A673 (cell line): Measurements from ENCODE around the gene TGM2. TPM values are rescaled to one million over a fixed set of nuclear protein-coding genes. Genes with fewer than 3 reads are reported as not detected.

Source experiments
- BruUV-seq: library from RNA; stranded (reverse); fragments of 400-500 nt; replicated peaks from 2 replicates; lab custom pipeline; 2021; lab: Mats Ljungman, UMichigan
- CTCF ChIA-PET: fragments of 300-600 bp; sonication (Branson Sonifier 250); formaldehyde crosslinking; loops from one replicate; lab custom pipeline; 2022; ENCODE audit warnings: antibody characterized with exemption; lab: Charles Lee
- POLR2A ChIA-PET: fragments of 300-600 bp; sonication (Branson Sonifier 250); formaldehyde crosslinking; loops from one replicate; lab custom pipeline; 2022; ENCODE audit warnings: antibody characterized with exemption; ENCODE audit not compliant: low non-redundant PET; lab: Charles Lee
- DNase-seq: peaks from one replicate; pipeline ENCODE4 v3.0.0-alpha.2; 2015; ENCODE audit warnings: low spot score
- H3K27ac ChIP-seq: fragments of 200-600 bp; sonication (generic); 2 replicates; pipeline ENCODE4 v1.5.1; 2016; ENCODE audit warnings: mixed run types, low read depth, mild to moderate bottlenecking, mixed read lengths, antibody characterized with exemption, low read length; ENCODE audit not compliant: poor library complexity, severe bottlenecking
- H3K27me3 ChIP-seq: fragments of 200-600 bp; sonication (generic); replicated peaks from 2 replicates; pipeline ENCODE4 v1.6.1; 2017; ENCODE audit warnings: mixed run types, low read depth, mild to moderate bottlenecking, mixed read lengths, antibody characterized with exemption, low read length; ENCODE audit not compliant: insufficient read depth, poor library complexity
- H3K36me3 ChIP-seq: fragments of 200-600 bp; sonication (generic); 2 replicates; pipeline ENCODE4 v1.6.1; 2016; ENCODE audit warnings: mixed run types, mild to moderate bottlenecking, mixed read lengths, antibody characterized with exemption, low read length; ENCODE audit not compliant: insufficient read depth, poor library complexity, severe bottlenecking
- H3K4me1 ChIP-seq: fragments of 200-600 bp; sonication (generic); 2 replicates; pipeline ENCODE4 v1.6.1; 2017; ENCODE audit warnings: mixed run types, mild to moderate bottlenecking, mixed read lengths, antibody characterized with exemption, low read length; ENCODE audit not compliant: insufficient read depth, poor library complexity, severe bottlenecking
- H3K4me3 ChIP-seq: fragments of 200-600 bp; sonication (generic); 2 replicates; pipeline ENCODE4 v1.5.1; 2016; ENCODE audit warnings: low read depth, mixed run types, mild to moderate bottlenecking, mixed read lengths, low read length; ENCODE audit not compliant: poor library complexity, severe bottlenecking
- H3K9me3 ChIP-seq: fragments of 200-600 bp; sonication (generic); 2 replicates; pipeline ENCODE4 v1.6.1; 2016; ENCODE audit warnings: mixed run types, low read depth, mild to moderate bottlenecking, mixed read lengths, antibody characterized with exemption, low read length; ENCODE audit not compliant: poor library complexity, severe bottlenecking
- EZH2 ChIP-seq: fragments of 200-600 bp; sonication (generic); IDR thresholded peaks from 2 replicates; pipeline ENCODE4 v1.6.1; 2017; ENCODE audit warnings: borderline replicate concordance, low read depth, mild to moderate bottlenecking, mixed read lengths, antibody characterized with exemption, low read length; ENCODE audit not compliant: poor library complexity, severe bottlenecking
- intact Hi-C: fragments of 100-400 bp; cut with micrococcal nuclease; formaldehyde crosslinking; loops from one replicate; pipeline ENCODE4 v1.10.0; 2022; ENCODE audit not compliant: unreplicated experiment
- total RNA-seq: library from RNA; stranded (reverse); gene quantifications from 2 replicates; pipeline ENCODE4 v1.2.3, GENCODE V29; 2021
- TF ChIP-seq, protein P1 (sequence below): fragments of 300-800, 200-600 bp; sonication (generic); conservative IDR thresholded peaks from 2 replicates; pipeline ENCODE4 v1.5.1; 2017; ENCODE audit warnings: low read depth, mild to moderate bottlenecking, antibody characterized with exemption, low read length, moderate library complexity, mixed read lengths

The TGM2 gene
- total RNA-seq, 1 experiment from 2014 or later: 0.43 TPM

DNA sequence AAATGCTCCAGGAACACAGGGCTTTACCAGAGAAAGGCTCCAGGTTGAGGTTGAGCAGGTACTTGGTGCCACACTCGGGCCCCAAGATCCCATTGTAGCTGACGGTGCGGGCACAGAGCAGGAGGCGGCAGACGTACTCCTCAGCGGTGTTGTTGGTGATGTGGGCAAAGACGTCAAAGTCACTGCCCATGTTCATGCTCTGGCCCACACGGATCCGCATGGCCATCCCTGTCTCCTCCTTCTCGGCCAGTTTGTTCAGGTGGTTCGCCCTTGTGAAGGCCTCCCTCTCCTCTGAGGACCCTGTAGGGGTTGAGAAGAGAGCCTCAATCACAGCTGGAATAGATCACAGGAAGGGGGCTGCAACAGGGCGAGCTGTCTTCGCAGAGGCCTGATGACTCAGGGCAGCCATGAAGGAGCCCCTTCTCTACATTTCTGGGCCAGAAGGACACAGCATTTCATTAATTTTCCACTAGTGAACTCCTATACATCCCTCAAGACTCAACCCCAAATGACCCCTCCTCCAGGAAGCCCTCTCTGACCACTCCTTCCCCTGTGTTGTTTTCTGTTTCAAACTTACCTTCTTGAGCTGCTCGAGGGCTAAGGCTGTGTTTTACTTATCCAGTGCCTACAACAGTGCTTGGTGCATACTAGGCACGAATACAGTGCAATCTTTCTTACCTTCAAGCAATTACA, 26.8 kb downstream of the TGM2 start:
- peaks cover 11% of the 10 kb centered on the region for H3K4me1 ChIP-seq
- POLR2A ChIA-PET: no interaction called here

GRCh38 chr20:38137441-38138037, 27.5 kb downstream of the TGM2 start:
- no TSS peak for BruUV-seq
- no peaks in the 10 kb centered on the region for H3K9me3 ChIP-seq
- no peak for DNase-seq
- no peaks in the 10 kb centered on the region for H3K27me3 ChIP-seq
- no peaks in the 10 kb centered on the region for H3K36me3 ChIP-seq
- intact Hi-C loops: no loop called here
- CTCF ChIA-PET: no interaction called here
- POLR2A ChIA-PET: no interaction called here
- peaks cover 11% of the 10 kb centered on the region for H3K4me1 ChIP-seq
- no peak overlapping the region for H3K27ac ChIP-seq
- H3K4me3 ChIP-seq: no peak overlapping the region
- TF ChIP-seq, protein P1, sequence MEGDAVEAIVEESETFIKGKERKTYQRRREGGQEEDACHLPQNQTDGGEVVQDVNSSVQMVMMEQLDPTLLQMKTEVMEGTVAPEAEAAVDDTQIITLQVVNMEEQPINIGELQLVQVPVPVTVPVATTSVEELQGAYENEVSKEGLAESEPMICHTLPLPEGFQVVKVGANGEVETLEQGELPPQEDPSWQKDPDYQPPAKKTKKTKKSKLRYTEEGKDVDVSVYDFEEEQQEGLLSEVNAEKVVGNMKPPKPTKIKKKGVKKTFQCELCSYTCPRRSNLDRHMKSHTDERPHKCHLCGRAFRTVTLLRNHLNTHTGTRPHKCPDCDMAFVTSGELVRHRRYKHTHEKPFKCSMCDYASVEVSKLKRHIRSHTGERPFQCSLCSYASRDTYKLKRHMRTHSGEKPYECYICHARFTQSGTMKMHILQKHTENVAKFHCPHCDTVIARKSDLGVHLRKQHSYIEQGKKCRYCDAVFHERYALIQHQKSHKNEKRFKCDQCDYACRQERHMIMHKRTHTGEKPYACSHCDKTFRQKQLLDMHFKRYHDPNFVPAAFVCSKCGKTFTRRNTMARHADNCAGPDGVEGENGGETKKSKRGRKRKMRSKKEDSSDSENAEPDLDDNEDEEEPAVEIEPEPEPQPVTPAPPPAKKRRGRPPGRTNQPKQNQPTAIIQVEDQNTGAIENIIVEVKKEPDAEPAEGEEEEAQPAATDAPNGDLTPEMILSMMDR: no peak
- no peak for TF ChIP-seq EZH2

More for the DNA sequence above, 26.8 kb downstream of the TGM2 start:
- CTCF ChIA-PET: no interaction called here
- no TSS peak for BruUV-seq
- TF ChIP-seq EZH2: no peak
- TF ChIP-seq, protein P1: no peak
- no peak overlapping the region for H3K27ac ChIP-seq
- DNase-seq: no peak
- no peaks in the 10 kb centered on the region for H3K36me3 ChIP-seq
- intact Hi-C loops: no loop called here
- no peaks in the 10 kb centered on the region for H3K27me3 ChIP-seq
- no peak overlapping the region for H3K4me3 ChIP-seq
- H3K9me3 ChIP-seq: no peaks in the 10 kb centered on the region

- intact Hi-C loops: no loop called here
- H3K9me3 ChIP-seq: no peaks in the 10 kb centered on the region
- peaks cover 11% of the 10 kb centered on the region for H3K4me1 ChIP-seq
Measured at GRCh38 chr20:38136421-38137245, 28.4 kb downstream of the TGM2 start.

More at GRCh38 chr20:38136421-38137245, 28.4 kb downstream of the TGM2 start:
- Histone ChIP-seq H3K27me3 (no peaks in the 10 kb centered on the region), H3K27ac (no peak overlapping the region), H3K36me3 (no peaks in the 10 kb centered on the region), H3K4me3 (no peak overlapping the region)
- CTCF ChIA-PET: no interaction called here
- POLR2A ChIA-PET: no interaction called here
- BruUV-seq: no TSS peak
- DNase-seq: no peak
- TF ChIP-seq EZH2: no peak
- TF ChIP-seq, protein P1: no peak
